RWPE2 (cell line): ENCODE measurements around the gene MRPL14.
A peak's percentile ranks its signal among the peaks of the same experiment; 100 is the strongest.
"Not testable (repeated sequence)": the region's sequence is repeated elsewhere in the genome, so short reads cannot be mapped to it uniquely, and the experiment has no call there.

Source experiments
- ATAC-seq: fragments of 200-7000 bp; cut with Tn5 transposase; 3 replicates; pipeline ENCODE4 v1.9.1; 2021; ENCODE audit warnings: low read depth
- DNase-seq: peaks from one replicate; pipeline ENCODE4 v3.0.0-alpha.2; 2020; ENCODE audit warnings: low spot score
- H3K27ac ChIP-seq: fragments of 450-650 bp; 2 replicates; pipeline ENCODE4 v1.5.1; 2017; ENCODE audit warnings: mild to moderate bottlenecking; ENCODE audit not compliant: poor library complexity, severe bottlenecking
- H3K27me3 ChIP-seq: fragments of 250-450 bp; sonication (Bioruptor Pico); 2 replicates; pipeline ENCODE4 v1.5.1; 2021; ENCODE audit warnings: mild to moderate bottlenecking, moderate library complexity; ENCODE audit not compliant: insufficient read depth, poor library complexity, severe bottlenecking
- H3K36me3 ChIP-seq: fragments of 250-450 bp; sonication (Bioruptor Pico); 2 replicates; pipeline ENCODE4 v1.5.1; 2020; ENCODE audit warnings: low read depth, mild to moderate bottlenecking, moderate library complexity
- H3K4me1 ChIP-seq: fragments of 250-450 bp; sonication (Bioruptor Pico); 2 replicates; pipeline ENCODE4 v1.5.1; 2021; ENCODE audit warnings: mild to moderate bottlenecking, moderate library complexity; ENCODE audit not compliant: insufficient read depth, poor library complexity, severe bottlenecking
- H3K4me3 ChIP-seq: fragments of 250-450 bp; sonication (Bioruptor Pico); 2 replicates; pipeline ENCODE4 v1.5.1; 2021; ENCODE audit warnings: mild to moderate bottlenecking, moderate library complexity; ENCODE audit not compliant: severe bottlenecking
- H3K9me3 ChIP-seq: fragments of 250-450 bp; sonication (Bioruptor Pico); 2 replicates; pipeline ENCODE4 v1.5.1; 2021; ENCODE audit warnings: mild to moderate bottlenecking, moderate library complexity; ENCODE audit not compliant: severe bottlenecking
- TF ChIP-seq, protein P1 (sequence below): fragments of 450-650 bp; IDR thresholded peaks from one replicate; pipeline ENCODE4 v1.5.1; 2017; ENCODE audit warnings: mild to moderate bottlenecking, moderate library complexity; ENCODE audit not compliant: poor library complexity, severe bottlenecking

MRPL14 gene

DNA sequence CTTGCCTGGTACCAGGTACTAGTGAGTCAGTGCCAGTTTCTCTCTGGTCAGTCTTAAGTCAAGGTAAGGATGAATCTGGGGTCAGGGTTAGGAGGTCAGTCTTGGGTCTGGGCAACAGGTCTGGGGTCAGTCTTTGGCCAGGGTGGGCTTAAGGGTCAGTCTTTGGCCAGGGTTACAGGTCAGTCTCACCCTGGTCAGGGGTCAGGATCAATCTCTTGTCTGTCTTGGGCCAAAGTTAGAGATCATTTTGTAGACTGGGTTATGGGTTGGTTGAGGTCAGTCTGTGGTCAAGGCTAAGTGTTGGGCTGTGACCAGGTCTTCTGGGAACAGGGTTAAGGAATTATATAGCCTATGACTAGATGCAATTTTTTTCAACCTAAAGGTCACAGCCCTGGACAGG lies 18.6 kb upstream of the MRPL14 start:
- DNase-seq, result peak; percentile 21
- H3K9me3 ChIP-seq, result no peaks in the 10 kb centered on the region
- ATAC-seq, result no peak
- no peaks in the 10 kb centered on the region for H3K4me1 ChIP-seq
- H3K27me3 ChIP-seq, result no peaks in the 10 kb centered on the region
- TF ChIP-seq, protein P1, sequence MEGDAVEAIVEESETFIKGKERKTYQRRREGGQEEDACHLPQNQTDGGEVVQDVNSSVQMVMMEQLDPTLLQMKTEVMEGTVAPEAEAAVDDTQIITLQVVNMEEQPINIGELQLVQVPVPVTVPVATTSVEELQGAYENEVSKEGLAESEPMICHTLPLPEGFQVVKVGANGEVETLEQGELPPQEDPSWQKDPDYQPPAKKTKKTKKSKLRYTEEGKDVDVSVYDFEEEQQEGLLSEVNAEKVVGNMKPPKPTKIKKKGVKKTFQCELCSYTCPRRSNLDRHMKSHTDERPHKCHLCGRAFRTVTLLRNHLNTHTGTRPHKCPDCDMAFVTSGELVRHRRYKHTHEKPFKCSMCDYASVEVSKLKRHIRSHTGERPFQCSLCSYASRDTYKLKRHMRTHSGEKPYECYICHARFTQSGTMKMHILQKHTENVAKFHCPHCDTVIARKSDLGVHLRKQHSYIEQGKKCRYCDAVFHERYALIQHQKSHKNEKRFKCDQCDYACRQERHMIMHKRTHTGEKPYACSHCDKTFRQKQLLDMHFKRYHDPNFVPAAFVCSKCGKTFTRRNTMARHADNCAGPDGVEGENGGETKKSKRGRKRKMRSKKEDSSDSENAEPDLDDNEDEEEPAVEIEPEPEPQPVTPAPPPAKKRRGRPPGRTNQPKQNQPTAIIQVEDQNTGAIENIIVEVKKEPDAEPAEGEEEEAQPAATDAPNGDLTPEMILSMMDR, result no peak
- H3K4me3 ChIP-seq, result no peak overlapping the region
- no peak overlapping the region for H3K27ac ChIP-seq
- peaks cover 40% of the 10 kb centered on the region for H3K36me3 ChIP-seq

DNA sequence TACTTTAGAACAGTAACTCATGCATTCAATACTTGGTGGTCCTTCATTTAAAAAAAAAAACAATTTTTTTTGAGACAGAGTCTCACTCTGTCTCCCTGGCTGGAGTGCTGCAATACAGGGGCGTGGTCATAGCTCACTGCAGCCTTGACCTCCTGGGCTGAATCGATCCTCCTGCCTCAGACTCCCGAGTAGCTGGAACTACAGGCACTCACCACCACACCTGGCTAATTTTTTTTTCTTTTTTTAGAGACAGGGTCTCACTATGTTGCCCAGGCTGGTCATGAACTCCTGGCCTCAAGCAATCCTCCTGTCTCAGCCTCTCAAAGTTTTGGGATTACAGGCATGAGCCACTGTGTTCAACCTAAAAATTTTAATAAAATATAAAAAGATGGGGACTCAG lies 17.3 kb upstream of the MRPL14 start:
- not testable (repeated sequence) for H3K9me3 ChIP-seq, DNase-seq, H3K4me1 ChIP-seq, ATAC-seq, H3K4me3 ChIP-seq, H3K27ac ChIP-seq, H3K27me3 ChIP-seq
- peaks cover 53% of the 10 kb centered on the region for H3K36me3 ChIP-seq

DNA sequence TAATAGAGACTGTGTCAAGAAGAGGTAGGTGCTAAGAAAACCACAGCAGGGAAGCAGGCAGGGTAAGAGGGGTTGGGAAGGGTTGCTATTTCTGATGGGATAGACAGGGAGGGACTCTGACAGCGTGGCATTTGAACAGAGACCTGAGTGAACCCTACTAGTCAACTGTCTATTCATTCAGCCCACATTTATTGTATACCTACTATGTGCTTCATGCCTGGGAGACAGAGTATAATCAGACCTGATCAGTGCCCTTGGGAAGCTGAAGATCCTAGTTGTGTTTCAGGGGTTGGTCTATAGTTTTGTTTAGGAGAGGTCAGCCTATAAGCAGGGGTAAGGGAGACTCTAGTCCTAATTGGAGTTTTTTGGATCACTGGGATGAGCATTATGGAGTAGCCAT lies 16.5 kb upstream of the MRPL14 start:
- Histone ChIP-seq H3K27me3 (no peaks in the 10 kb centered on the region), H3K27ac (no peak overlapping the region), H3K4me1 (no peaks in the 10 kb centered on the region), H3K36me3 (peaks cover 53% of the 10 kb centered on the region), H3K9me3 (no peaks in the 10 kb centered on the region), H3K4me3 (no peak overlapping the region)
- DNase-seq, result no peak
- no peak for ATAC-seq
- TF ChIP-seq, protein P1, result no peak

DNA sequence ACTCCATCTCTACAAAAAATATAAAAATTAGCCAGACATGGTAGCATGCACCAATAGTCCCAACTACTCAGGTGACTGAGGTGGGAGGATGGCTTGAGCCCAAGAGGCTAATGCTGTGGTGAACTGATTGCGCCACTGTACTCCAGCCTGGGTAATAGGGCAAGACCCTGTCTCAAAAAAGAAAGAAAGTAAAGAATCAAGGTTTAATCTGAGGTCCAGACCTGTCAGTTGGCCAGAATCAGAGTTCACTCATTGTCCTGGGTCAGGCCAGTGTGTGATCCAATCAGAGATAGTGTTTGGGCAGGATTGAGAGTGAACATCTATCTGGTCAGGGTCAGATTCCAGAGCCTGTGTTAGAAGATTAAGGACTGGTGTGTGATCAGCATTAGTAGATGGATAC lies 15.6 kb upstream of the MRPL14 start:
- Histone ChIP-seq H3K27me3 (no peaks in the 10 kb centered on the region), H3K36me3 (peaks cover 53% of the 10 kb centered on the region), H3K4me3 (no peak overlapping the region), H3K27ac (no peak overlapping the region), H3K9me3 (no peaks in the 10 kb centered on the region), H3K4me1 (no peaks in the 10 kb centered on the region)
- DNase-seq (no peak), ATAC-seq (no peak)
- TF ChIP-seq, protein P1, result no peak

GRCh38 chr6:44139351-44139743 lies 12.1 kb upstream of the MRPL14 start:
- DNase-seq (no peak), ATAC-seq (no peak)
- Histone ChIP-seq H3K4me3 (no peak overlapping the region), H3K9me3 (no peaks in the 10 kb centered on the region), H3K4me1 (no peaks in the 10 kb centered on the region), H3K27me3 (no peaks in the 10 kb centered on the region), H3K36me3 (peaks cover 57% of the 10 kb centered on the region), H3K27ac (no peak overlapping the region)
- TF ChIP-seq, protein P1, result no peak
